HG03342 (cell line): Measurements from ENCODE around the gene GARNL3.

Source experiments
- ATAC-seq: cut with Tn5 transposase; IDR thresholded peaks from one replicate; pipeline ENCODE4 v1.9.1; 2021; ENCODE audit warnings: mild to moderate bottlenecking, moderate library complexity; ENCODE audit not compliant: unreplicated experiment

Gene GARNL3

DNA sequence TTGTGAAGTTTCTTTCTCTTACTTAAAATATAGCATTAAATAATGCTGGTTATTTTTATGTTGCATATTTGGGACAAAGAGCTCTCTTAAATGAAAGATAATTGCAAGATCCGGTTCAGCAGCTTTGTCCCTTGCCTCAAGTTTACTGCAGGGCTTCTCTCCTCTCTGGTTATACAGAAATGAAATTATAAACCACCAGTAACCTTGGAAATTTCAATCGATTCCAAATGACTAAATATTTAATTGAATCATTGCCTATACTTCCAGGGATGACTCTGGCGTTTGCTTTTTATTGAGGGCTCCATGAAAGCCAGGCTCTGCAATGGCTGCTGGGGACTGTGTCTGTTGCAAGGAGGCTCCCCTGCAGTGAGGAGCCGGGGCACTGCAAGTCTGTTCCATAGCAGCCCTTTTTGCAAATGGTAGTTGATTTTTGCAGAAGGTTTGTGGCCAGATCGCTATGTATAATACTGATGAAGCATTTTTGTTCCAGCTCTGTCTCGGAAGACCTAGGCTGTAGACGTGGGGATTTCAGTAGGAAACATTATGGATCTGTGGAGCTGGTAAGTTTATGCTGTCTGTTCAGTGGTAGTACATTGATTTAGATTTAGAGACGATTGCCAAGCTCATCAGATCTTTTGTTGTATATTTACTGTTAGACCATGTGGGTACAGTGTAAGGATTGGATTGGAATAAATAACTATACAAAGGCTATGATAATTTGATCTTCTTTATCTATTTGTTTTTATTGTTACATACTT is at the start of gene GARNL3:
TSS of gene GARNL3 (plus strand) at position 313 of the 758 bp plus-strand sequence. CDS start at position 417, 104 bp downstream.
- no peak for ATAC-seq

GRCh38 chr9:127215268-127216209 is 49.0 kb upstream of the GARNL3 start:
- no peak for ATAC-seq

DNA sequence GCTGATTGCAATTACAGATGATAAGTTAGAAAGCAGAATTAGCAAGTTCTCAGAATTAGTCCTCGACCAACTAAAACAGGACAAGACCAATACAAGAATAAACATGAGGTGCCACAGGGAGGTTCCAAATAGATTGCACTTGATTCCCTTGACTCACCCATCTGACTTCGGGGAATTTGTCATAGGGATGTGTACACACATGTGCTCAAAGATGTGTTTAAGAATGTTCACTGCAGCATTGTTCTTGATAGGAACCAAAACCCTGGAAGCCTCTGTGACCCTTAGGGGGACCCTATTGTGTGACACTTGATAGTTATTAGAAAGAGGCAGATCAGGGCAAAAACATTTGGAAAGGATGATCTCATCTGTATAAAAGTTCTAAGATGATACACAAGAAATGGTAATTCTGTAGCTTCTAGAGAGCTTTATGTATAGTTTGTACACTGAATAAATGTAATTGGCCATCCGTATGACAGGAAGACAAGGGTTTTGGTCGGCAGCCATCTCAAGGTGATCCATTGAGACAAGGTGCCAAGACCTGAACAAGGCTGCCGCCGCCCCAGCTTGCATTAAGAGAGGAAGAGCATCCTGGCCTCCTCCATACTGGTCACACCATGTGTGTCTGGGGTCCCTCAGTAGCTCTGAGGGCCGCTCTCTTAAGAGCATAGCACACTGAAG is 48.2 kb upstream of the GARNL3 start:
- ATAC-seq = no peak

DNA sequence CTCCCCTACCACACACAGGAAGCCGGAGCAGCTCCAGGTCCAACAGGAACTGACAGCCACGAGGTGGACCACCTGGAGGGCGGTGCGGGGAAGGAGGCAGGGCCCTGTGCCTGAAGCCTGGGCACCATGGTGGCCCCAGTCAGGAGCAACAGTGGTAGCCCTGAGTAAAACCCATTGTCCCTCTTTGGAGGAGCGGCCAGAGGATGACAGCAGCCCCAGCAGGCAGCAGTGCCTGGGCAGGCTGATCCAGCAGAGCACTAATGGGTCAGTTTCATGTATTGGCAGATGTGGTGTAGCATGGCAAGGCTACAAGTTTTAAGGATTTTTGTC is 47.7 kb upstream of the GARNL3 start:
- ATAC-seq = no peak

GRCh38 chr9:127218818-127219217 is 45.8 kb upstream of the GARNL3 start:
- no peak for ATAC-seq

DNA sequence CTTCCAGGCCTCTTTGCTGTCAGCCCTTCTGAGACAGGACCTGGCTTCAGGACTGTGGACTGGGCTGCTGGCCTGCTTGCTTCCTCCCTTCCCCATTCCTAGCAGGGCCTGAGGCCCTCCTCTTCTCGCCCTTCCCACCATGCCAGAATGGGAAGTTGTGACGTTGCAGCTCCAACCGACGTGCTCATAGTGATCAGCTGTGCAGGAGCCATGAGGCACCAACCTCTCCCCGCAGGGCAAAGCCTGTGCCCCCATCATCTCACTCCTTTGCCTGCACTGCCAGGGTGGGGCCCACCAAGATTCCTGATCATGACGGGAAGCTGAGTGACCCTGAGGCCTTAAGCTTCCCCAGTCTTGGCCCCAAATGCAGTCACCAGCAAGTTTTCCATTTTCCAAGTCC is 45.1 kb upstream of the GARNL3 start:
- ATAC-seq = no peak

DNA sequence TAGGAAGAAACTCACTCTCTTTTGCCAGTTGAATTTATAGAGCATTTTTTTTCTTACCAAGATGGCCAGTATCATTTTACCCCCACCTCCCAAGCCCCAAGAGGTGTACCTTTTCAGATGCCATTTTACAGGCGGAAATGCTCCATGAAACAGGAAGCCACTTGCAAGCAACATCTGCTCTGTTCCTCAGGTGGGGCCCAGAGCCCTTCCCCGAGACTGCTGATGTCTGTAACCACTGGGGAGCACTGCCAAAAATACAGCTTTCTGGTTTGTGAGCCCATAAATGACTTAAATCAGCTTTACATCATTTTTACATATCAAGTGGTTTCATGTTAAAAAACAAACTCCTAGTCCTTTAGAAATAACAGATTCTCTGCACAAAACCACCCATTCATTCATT is 42.9 kb upstream of the GARNL3 start:
- no peak for ATAC-seq

DNA sequence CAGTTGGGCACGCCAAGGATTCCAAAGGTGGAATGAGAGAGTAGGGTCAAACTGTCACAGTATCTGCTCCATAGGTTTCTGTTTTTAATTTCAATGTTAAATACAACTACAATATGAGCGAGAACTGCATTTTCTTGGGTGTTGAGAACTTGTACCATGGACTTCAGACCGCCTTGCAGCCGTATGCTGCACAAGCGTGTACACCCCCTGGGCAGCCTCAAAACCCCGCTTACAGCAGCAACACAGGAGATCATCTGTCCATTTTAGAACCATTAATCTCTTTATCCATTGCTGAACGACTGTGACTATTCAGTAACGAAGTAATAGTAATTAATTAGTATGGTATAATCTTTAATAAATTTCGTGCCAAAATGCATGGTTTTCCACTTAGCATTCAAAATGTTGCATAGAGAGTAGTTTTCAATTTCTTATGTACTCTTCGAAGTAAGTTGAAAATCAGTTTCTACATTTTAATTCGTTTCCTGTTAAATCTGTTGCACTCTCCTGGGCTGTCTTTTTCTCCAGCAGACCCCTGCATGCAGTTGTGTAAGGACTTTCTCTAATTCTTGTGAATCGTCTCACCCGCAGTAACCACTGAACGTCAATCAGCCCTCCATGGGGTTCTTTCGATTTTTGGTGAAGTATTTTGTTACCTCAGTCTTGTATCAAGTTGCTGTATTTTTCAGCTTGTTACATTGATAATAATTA is 42.0 kb upstream of the GARNL3 start:
- no peak for ATAC-seq

DNA sequence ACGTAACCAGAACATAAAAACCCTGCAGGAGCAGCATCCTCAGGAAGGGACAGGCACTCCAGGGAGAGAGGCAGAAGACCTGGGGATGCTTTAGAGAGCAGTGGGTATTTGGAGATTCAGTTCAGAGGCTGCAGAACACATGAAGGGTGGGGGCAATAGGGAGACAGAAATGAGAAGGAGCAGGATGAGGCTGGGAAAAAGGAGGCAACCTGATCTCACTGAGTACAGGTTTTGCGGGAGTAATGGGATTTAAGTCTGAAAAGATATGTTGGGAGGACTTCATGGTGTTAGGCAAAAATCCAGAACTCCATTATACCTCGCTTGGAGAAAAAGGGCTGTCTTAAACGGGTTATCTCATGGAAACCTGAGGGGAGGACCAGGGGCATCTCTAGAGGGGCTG is 41.3 kb upstream of the GARNL3 start:
- no peak for ATAC-seq

GRCh38 chr9:127223810-127224177 is 40.8 kb upstream of the GARNL3 start:
- ATAC-seq = no peak

- ATAC-seq = peak; percentile 55
Measured at GRCh38 chr9:127224178-127224882, 40.2 kb upstream of the GARNL3 start.

DNA sequence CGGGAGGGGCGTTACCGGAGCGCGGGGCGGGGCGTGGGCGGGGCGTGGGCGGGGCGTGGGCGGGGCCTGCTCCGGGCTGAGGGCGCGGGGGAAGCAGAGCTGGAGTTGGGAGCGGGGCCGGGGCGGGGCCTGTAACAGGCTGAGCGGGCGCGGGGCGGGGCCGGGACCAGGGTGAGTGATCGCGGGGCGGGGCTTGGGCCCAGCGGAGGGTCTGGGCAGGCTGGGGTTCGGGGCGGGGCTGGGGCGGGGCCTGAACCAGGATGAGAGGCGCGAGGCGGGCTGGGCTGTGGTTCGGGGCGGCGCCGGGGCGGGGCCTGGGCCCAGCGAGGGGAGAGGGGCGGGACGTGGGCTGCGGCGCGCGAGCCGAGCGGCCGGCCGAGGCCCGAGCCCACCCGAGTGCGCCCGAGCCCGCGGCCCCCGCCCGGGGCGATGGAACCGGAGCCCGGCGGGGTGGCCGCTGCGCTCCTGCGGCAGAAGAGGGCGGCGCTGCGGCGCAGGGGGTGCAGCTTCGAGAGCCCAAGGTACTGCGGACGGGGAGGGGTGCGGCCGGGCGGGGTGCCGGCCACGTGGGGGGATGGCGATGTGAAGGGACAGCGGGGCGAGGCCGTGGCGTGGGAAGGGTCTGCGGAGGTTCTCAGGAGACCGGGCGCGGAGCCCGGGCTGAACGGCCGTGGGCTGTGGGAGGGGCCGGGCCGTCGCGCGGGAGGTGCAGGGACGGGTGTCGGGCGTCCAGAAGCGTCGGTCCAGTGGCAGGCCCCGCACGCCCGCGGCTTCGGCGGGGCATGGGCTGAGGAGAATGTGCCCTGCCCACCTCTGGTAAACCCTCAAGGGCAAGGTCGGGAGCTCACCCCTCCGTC is 39.5 kb upstream of the GARNL3 start:
- peak; percentile 39 for ATAC-seq

DNA sequence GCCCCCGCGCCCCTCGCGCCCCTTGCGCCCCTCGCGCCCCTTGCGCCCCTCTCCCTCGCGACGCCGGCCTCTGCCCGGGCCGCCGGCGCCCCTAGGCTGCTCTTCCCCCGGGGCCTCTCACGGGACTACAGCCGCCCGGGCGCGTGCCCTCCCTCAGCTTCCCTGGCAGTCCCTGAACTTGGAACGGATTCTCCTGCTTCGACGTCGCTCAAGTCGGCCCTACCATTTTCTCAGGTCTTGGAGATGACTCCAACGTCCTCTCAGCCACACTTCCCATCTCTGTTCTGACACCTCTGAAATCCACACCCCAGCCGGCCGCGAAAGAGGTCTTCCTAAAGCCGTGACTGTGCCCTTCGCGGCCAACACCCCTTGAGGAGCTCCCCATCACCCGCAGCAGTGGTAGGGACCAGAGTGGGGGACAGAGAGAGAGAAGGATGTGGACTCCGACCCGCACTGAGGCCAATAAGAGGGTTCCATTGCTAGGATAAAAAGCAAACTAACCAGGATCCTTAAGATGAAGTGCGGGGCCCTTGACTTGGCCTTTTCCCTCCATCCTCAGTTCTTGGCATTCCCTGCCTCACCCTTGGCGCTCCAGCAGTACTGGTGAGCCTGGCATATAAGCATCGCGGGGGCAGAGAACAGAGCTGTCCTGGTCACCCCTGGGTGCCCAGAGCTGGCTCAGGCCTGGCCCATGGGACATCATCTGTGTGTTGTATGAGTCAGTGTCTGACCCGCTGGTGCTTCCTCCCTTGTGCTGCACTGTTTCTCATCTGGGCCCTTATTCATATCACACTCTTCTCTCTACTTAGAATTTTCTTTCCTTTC is 38.6 kb upstream of the GARNL3 start:
- no peak for ATAC-seq

- ATAC-seq = no peak
Measured at GRCh38 chr9:127229691-127230417, 34.7 kb upstream of the GARNL3 start.

GRCh38 chr9:127231666-127232065 is 32.9 kb upstream of the GARNL3 start:
- ATAC-seq = no peak

DNA sequence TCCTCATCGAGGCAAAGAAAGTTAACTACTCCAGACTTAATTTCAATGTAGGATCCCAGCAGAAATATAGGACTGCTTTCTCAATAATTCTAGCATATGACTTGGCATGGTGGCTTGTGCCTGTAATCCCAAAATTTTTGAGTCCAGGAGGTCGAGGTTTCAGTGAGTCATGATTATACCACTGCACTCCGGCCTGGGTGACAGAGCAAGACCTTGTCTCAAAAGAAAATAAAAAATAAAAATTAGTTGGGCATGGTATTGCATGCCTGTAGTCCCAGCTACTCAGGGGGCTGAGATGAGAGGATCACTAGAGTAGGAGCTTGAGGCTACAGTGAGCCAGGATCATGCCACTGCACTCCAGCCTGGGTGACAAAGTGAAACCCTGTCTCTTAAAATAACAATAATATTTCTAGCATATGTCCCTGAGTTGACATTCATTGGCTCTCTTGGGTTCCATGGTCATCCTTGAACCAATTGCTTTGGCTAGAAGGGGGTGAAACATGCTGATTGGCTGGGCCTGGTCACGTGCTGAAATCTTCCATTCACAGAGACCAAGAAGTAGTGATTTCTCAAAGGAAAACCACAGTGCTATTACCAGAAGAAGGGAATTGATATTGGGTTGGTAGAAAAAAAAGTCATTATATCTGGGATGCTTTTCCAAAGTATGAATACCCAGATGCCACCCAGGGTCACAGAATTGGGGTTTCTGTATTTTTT is 31.6 kb upstream of the GARNL3 start:
- ATAC-seq = no peak

- no peak for ATAC-seq
Measured at GRCh38 chr9:127233550-127233949, 31.0 kb upstream of the GARNL3 start.
